ENCODE measurements around the gene PALM. TPM values are rescaled to one million over a fixed set of nuclear protein-coding genes. Genes with fewer than 3 reads are reported as not detected.

PALM gene
- total RNA-seq, 2 experiments from 2014 or later = not detected

DNA sequence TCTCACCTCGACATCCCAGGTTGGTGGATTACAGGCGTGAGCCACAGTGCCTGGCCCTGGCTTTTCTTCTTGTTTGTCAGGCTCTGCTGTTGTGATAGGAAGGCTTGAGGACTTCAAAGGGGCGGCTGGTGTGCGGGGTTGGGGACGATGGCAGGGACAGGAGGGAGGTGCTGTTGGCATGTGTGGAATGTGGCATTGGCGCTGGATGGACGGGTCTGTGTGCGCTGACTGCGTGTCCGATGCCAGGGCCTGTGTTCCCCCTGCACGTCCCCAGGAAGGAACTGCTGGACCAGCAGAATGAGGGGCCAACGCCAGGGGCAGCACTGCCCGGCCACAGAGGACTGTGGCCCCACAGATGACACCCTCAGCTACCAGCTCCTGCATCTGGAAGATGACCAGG is 75.8 kb downstream of the PALM start:
- ChIA-PET CTCF (interaction anchor here (1.3 kb wide), 1 partner anchor 274 kb away, joined by 3 read pairs; no protein-coding TSS in a partner anchor), POLR2A (no interaction called here)
- no peak overlapping the region for H3K27ac Mint-ChIP-seq
- no peak overlapping the region for H3K4me3 Mint-ChIP-seq
- no peaks in the 10 kb centered on the region for H3K27me3 Mint-ChIP-seq
- H3K36me3 Mint-ChIP-seq (ENCODE audit: low read depth) = no peaks in the 10 kb centered on the region
- H3K9me3 Mint-ChIP-seq = no peaks in the 10 kb centered on the region
- H3K4me1 Mint-ChIP-seq = peaks cover 1% of the 10 kb centered on the region
- DNase-seq = no peak

DNA sequence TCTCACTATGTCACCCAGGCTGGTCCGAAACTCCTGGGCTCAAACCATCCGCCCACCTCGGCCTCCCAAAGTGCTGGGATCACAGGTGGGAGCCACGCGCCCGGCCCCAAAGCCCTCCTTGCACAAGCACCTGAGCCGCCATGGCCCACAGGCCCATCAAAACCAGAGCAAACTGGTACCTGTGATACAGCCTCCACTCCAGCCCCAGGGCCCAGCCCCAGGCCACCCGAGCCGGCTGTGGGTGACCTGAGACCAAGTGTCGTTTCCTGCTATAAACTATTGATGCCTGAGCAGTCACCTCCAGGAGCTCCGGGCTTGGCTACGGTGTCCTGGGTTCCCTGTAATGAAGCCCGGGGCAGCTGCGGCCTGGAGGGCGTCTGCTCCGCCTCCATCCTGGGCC is 78.8 kb downstream of the PALM start:
- CTCF ChIA-PET = no interaction called here
- Mint-ChIP-seq H3K27ac (no peak overlapping the region), H3K27me3 (no peaks in the 10 kb centered on the region), H3K36me3 (ENCODE audit: low read depth) (no peaks in the 10 kb centered on the region), H3K4me3 (no peak overlapping the region), H3K4me1 (peaks cover 1% of the 10 kb centered on the region), H3K9me3 (no peaks in the 10 kb centered on the region)
- POLR2A ChIA-PET = no interaction called here
- DNase-seq = no peak

DNA sequence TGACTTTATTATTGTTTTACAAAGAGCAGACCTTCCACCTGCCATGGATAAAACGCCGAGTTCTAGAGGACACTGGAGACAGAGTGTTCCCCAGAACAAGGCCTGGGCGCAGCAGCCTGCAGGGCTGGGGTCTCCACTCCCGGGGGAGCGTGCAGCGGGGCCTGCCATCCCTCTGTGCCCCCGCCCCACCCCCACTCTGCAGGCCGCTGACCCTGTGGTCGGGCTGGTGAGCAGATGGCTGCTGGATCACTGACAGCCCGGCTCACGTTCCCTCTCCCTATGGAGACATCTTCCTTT is 79.9 kb downstream of the PALM start:
- DNase-seq = no peak
- ChIA-PET CTCF (no interaction called here), POLR2A (no interaction called here)
- no peak overlapping the region for H3K4me3 Mint-ChIP-seq
- H3K9me3 Mint-ChIP-seq = no peaks in the 10 kb centered on the region
- H3K27me3 Mint-ChIP-seq = no peaks in the 10 kb centered on the region
- no peak overlapping the region for H3K27ac Mint-ChIP-seq
- H3K4me1 Mint-ChIP-seq = peaks cover 1% of the 10 kb centered on the region
- H3K36me3 Mint-ChIP-seq (ENCODE audit: low read depth) = no peaks in the 10 kb centered on the region

DNA sequence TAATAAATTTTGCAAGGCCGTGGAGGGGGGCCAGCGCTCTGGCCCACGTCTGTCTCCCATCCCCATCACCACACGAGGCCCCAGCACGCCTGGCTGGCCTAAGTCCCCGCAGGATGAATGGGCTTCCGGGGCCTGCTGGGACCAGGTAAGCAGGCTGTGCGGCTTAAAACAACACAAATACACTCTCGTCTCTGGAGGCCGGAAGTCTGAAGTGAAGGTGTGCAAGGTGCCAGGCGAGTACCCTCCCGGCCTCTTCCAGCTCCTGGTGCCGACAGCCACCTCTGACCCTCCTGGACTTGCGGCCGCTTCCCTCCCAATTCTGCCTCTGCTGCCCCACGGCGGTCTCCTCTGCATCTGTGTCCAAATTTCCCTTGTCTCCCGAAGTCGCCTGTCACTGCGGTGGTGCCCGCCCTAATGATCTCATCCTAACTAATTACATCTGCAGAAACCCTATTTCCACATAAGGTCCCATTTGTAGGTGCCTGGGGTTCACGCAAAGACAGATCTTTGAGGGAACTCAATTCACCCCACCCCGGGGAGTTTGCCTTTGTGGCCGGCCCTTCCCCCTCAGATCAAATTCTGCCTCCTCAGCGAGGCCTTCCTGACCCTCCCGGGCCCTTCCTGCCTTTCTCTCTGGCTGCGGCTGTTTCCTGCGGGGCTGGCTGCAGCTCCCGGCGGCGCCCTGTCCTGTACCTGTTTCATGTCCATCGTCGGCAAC is 80.4 kb downstream of the PALM start:
- no peak for DNase-seq

DNA sequence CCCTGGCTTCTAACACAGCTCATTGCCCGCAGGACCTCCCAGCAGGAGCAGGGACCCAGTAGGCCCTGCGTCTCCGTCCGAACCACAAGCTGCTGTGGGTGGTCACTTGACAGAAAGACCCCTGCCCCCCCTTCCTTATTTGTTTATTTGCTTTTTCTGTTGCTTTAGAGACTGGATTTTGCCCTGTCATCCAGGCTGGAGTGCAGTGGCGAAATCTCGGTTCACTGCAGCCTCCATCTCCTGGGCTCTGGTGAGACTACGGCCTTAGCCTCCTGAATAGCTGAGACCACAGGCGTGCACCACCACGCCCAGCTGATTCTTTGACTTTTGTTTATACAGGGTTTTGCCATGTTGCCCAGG is 80.9 kb downstream of the PALM start:
- H3K27me3 Mint-ChIP-seq = no peaks in the 10 kb centered on the region
- no peak overlapping the region for H3K4me3 Mint-ChIP-seq
- peaks cover 1% of the 10 kb centered on the region for H3K4me1 Mint-ChIP-seq
- CTCF ChIA-PET = no interaction called here
- DNase-seq = no peak
- no peak overlapping the region for H3K27ac Mint-ChIP-seq
- no peaks in the 10 kb centered on the region for H3K36me3 Mint-ChIP-seq (ENCODE audit: low read depth)
- POLR2A ChIA-PET = no interaction called here
- no peaks in the 10 kb centered on the region for H3K9me3 Mint-ChIP-seq

More for the DNA sequence above, 80.4 kb downstream of the PALM start:
- Mint-ChIP-seq H3K36me3 (ENCODE audit: low read depth) (no peaks in the 10 kb centered on the region), H3K27me3 (no peaks in the 10 kb centered on the region), H3K4me1 (peaks cover 1% of the 10 kb centered on the region), H3K9me3 (no peaks in the 10 kb centered on the region), H3K27ac (no peak overlapping the region), H3K4me3 (no peak overlapping the region)
- ChIA-PET POLR2A (no interaction called here), CTCF (no interaction called here)

DNA sequence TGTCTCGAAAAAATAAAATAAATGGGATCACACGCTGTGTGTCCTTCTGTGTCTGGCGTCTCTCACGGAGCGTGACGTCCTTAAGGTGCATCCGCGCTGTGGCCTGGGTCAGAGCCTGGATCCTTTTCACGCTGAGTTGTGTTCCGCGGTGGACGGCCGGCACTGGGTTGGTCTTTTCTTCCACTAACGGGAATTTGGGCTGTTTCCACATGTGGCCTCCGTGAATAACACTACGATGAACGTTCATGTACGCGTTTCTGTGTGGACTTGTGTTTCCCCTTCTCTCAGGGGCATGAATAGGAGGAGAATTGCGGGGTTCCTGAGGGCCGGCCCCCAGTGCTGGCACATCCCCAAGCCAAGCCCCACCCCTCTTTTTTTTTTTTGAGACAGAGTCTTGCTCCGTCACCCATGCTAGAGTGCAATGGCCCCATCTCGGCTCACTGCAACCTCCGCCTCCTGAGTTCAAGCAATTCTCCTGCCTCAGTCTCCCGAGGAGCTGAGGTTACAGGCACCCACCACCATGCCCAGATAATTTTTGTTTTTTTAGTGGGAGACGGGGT is 82.4 kb downstream of the PALM start:
- Mint-ChIP-seq H3K9me3 (no peaks in the 10 kb centered on the region), H3K36me3 (ENCODE audit: low read depth) (no peaks in the 10 kb centered on the region), H3K27ac (no peak overlapping the region), H3K4me3 (no peak overlapping the region), H3K4me1 (peaks cover 1% of the 10 kb centered on the region), H3K27me3 (no peaks in the 10 kb centered on the region)
- CTCF ChIA-PET = no interaction called here
- POLR2A ChIA-PET = no interaction called here
- no peak for DNase-seq

DNA sequence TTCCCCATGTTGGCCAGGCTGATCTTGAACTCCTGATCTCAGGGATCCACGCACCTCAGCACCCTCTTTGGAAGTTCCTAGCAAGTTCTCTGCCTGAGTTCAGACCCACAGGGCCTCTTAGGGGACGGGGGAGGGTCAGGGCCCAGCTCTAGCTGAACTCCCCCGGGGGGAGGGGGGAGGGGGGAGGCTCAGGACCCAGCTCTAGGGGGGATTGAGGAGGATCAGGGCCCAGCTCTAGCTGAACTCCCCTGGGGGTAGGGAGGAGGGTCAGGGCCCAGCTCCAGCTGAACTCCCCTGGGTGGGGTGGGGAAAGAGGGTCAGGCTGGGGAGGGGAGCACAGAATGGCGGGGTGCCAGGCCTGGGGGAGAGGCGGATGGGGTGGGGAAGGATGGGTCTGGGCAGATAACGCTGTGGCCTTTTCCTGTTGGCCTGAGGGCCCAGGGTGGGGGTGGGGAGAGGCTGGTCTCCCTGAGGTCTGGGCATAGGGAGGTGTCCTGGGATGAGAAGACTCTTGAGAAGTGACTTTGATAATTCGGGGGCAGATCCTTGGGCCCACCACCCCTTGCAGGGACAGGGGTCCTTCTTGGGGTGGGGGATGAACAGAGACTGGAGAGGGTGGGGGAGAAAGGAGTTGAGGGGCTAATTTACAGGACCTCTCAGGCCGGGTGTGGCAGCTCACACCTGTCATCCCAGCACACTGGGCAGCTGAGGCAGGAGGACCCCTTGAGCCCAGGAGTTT is 83.0 kb downstream of the PALM start:
- DNase-seq = no peak
- no peaks in the 10 kb centered on the region for H3K36me3 Mint-ChIP-seq (ENCODE audit: low read depth)
- no peak overlapping the region for H3K27ac Mint-ChIP-seq
- no peaks in the 10 kb centered on the region for H3K27me3 Mint-ChIP-seq
- H3K4me1 Mint-ChIP-seq = peaks cover 3% of the 10 kb centered on the region
- no peak overlapping the region for H3K4me3 Mint-ChIP-seq
- POLR2A ChIA-PET = no interaction called here
- H3K9me3 Mint-ChIP-seq = no peaks in the 10 kb centered on the region
- CTCF ChIA-PET = no interaction called here

DNA sequence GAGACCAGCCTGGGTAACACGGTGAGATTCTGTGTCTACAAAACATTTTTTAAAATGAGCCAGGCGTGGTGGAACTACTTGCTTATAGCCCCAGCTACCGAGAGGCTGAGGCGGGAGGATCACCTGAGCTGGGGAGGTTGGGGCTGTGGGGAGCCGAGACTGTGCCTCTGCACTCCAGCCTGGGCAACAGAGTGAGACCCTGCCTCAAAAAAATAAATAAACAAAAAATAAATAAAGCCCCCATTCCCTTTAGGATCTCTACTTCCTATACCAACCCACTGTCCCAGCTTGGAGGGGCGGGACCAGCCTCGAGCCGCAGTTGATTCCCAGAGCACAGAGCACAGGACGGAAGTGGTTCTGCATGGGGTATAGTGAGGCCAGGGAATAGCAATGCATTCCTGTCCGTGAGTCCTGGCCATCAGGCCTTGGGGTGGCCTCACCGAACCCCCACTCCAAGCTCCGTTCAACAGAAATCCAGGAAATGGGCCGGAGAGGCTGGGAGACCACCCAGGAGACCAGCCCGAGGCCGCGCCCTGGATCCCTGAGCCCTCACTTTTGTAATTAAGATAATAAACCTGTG is 83.7 kb downstream of the PALM start:
- DNase-seq = no peak
- H3K27ac Mint-ChIP-seq = no peak overlapping the region
- no peaks in the 10 kb centered on the region for H3K27me3 Mint-ChIP-seq
- H3K9me3 Mint-ChIP-seq = no peaks in the 10 kb centered on the region
- no peak overlapping the region for H3K4me3 Mint-ChIP-seq
- POLR2A ChIA-PET = no interaction called here
- H3K4me1 Mint-ChIP-seq = peaks cover 6% of the 10 kb centered on the region
- H3K36me3 Mint-ChIP-seq (ENCODE audit: low read depth) = no peaks in the 10 kb centered on the region
- CTCF ChIA-PET = no interaction called here

DNA sequence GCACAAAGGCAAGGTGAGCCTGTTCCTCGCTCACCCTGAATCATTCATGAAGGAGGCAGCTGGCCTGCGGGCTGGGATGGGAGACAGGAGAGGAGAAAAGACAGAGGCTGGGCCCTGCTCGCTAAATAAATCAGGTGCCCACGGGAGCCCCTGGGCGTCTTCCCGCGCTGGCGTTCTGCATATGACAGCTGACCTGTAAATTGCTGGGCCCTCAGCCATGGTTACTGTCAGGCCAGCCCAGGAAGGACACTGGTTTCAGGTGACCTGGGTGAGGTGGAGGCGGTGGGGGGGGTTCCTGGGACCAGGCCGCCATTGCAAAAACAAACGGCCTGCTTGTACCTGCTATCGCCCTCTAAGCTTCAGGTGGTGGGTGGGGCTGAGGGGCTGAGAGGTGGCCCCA is 85.1 kb downstream of the PALM start:
- Mint-ChIP-seq H3K4me1 (peaks cover 5% of the 10 kb centered on the region), H3K9me3 (no peaks in the 10 kb centered on the region), H3K27ac (no peak overlapping the region), H3K27me3 (no peaks in the 10 kb centered on the region), H3K36me3 (ENCODE audit: low read depth) (peaks cover 5% of the 10 kb centered on the region), H3K4me3 (no peak overlapping the region)
- DNase-seq = no peak
- POLR2A ChIA-PET = no interaction called here
- CTCF ChIA-PET = interaction anchor here (0.6 kb wide), 1 partner anchor 285 kb away, joined by 3 read pairs; no protein-coding TSS in a partner anchor

DNA sequence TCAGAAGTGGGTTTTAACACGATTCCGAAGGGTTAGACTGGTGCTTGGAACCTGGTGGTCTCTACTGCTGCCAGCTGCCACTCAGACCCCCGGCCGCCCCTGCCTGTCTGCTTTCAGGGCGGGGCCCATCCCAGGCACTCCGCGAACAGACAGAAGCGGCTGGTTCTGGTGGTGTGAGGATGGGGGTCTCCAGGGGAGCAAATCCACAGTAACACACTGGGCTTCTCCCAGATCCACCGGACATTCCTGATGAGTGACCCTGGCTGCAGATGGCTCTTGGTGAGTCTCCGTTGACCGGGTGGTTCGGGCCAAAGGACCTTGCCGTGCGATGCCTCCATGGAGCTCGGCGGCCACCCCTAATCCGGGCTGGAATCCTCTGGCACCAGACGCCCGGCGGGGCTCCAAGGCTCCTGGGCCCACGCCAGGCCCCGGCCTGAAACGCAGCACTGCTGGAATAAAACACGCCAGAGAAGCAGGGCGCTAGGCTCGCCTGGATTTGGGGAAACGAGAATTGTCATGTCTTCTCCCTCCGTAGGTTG is 86.4 kb downstream of the PALM start:
- ChIA-PET POLR2A (no interaction called here), CTCF (no interaction called here)
- Mint-ChIP-seq H3K4me1 (peaks cover 16% of the 10 kb centered on the region), H3K27ac (no peak overlapping the region), H3K27me3 (no peaks in the 10 kb centered on the region), H3K9me3 (no peaks in the 10 kb centered on the region), H3K4me3 (no peak overlapping the region), H3K36me3 (ENCODE audit: low read depth) (peaks cover 19% of the 10 kb centered on the region)
- DNase-seq = no peak

DNA sequence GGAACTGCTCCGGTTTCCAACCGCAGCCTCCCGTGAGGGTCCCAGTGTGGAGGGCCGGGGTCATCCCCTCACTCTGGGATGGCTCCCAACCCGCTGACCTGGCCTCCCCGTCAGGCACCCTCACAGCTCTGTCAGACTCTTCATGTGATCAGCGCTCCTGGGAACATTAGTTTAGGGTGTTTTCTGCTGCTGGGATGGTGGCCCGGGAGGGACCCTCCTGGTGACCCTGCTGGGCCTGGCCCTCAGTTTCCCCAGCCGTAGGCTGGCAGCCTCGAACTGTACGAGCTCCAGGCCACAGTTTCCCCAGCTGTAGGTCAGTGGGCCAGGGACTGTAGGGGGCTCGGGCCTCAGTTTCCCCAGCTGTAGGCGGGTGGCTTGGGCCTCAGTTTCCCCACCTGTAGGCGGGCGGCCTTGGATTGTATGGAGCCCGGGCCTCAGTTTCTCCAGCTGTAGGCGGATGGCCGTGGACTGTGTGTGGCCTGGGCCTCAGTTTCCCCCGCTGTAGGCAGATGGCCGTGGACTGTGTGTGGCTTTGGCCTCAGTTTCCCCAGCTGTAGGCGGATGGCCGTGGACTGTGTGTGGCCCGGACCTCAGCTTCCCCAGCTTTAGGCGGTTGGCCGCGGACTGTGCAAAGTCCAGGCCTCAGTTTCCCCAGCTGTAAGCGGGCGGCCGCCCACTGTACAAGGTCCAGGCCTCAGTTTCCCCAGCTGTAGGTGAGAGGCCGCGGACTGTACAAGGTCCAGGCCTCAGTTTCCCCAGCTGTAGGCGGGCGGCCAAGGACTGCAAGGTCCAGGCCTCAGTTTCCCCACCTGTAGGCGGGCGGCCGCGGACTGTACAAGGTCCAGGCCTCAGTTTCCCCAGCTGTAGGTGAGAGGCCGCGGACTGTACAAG is 87.2 kb downstream of the PALM start:
- Mint-ChIP-seq H3K4me3 (no peak overlapping the region), H3K36me3 (ENCODE audit: low read depth) (peaks cover 25% of the 10 kb centered on the region), H3K9me3 (no peaks in the 10 kb centered on the region), H3K4me1 (peaks cover 23% of the 10 kb centered on the region), H3K27ac (no peak overlapping the region), H3K27me3 (no peaks in the 10 kb centered on the region)
- POLR2A ChIA-PET = interaction anchor here (1.2 to 1.7 kb wide), 4 partner anchors 12 to 473 kb away, joined by 3 to 7 read pairs (median 4); partner anchors contain the start of gene CIRBP
- CTCF ChIA-PET = interaction anchor here (1.0 kb wide), 1 partner anchor 26 kb away, joined by 6 read pairs; no protein-coding TSS in a partner anchor
- DNase-seq = no peak

DNA sequence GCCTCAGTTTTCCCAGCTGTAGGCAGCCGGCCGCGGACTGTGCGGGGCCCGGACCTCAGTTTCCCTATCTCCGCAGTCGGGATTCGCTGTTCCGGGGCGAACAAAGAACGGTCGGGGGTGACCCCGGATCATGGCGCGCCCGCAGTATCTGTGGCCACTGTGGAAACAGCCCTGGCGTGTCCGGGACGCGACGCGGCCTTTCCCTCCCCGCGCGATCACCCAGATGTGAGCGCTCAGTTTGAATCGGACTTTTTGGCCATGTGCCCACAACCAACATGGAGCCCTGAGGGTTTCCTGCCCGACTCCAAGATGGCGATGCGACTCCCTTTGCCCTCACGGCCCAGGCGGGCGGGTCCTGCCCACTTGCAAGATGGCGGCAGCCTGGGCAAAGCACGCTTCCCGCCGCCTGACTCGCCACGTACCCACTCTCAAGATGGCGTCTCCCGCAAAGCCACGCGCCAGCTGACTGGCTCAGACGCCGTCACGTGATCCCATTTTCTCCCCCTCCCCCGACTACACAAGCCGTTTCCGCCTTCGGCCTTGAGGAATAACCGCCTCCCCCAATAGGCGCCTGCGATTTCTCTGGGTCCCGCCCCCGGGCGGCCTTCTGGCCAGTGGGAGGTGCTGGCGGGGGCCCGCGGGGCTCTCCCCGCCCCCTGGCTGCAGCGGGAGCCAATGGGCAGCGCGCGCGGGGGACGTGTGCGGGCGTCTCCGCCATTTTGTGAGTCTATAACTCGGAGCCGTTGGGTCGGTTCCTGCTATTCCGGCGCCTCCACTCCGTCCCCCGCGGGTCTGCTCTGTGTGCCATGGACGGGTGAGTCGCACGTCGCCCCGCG is 88.2 kb downstream of the PALM start, which contains the start of gene PTBP1:
PTBP1 (plus strand) TSS at position 761 of the 836 bp plus-strand sequence; CDS start at position 807, 46 bp downstream.
- DNase-seq = peak; percentile 100
- Mint-ChIP-seq H3K9me3 (no peaks in the 10 kb centered on the region), H3K4me3 (peak within 1 kb of the TSS; percentile 90), H3K27me3 (no peaks in the 10 kb centered on the region), H3K27ac (peak within 1 kb of the TSS; percentile 83), H3K36me3 (ENCODE audit: low read depth) (peaks cover 33% of the 10 kb centered on the region), H3K4me1 (peaks cover 33% of the 10 kb centered on the region)
- POLR2A ChIA-PET = interaction anchor here (0.6 to 1.7 kb wide), 12 partner anchors 11 to 472 kb away, joined by 3 to 7 read pairs (median 3); partner anchors contain the start of gene CIRBP
- CTCF ChIA-PET = interaction anchor here (1.0 kb wide), 1 partner anchor 27 kb away, joined by 6 read pairs; no protein-coding TSS in a partner anchor

Measured in activated CD4-positive, alpha-beta memory T cell treated with anti-CD3 and anti-CD28 coated beads, Interleukin-2, amount 10 ng/mL, durations not matched to agents 7 days and 5 days (primary cell).